ENCODE data around the gene DAP.

DAP gene

GRCh38 chr5:10735569-10736276 lies 25.3 kb downstream of the DAP start:
- peaks cover 24% of the 10 kb centered on the region for H4K20me1 ChIP-seq (ENCODE audit: insufficient read depth, low read length)
- H3K4me2 ChIP-seq (ENCODE audit: insufficient read depth, low read length) = no peak overlapping the region
- H3K4me1 ChIP-seq (ENCODE audit: insufficient read depth, low read length) = no peaks in the 10 kb centered on the region
- H2AFZ ChIP-seq (ENCODE audit: low read depth, low read length) = no peak overlapping the region
- H3K9me3 ChIP-seq (ENCODE audit: insufficient read depth, low read length, severe bottlenecking) = peaks cover under 1% of the 10 kb centered on the region
- peaks cover 57% of the 10 kb centered on the region for H3K79me2 ChIP-seq (ENCODE audit: insufficient read depth, low read length)
- H3K4me3 ChIP-seq (ENCODE audit: low read depth in 1 of 2, low read length in 2 of 2) = no peak overlapping the region
- no peak overlapping the region for H3K9ac ChIP-seq (ENCODE audit: low read depth, low read length)
- peaks cover 69% of the 10 kb centered on the region for H3K36me3 ChIP-seq (ENCODE audit: insufficient read depth, low read length)
- H3K27me3 ChIP-seq (ENCODE audit: insufficient read depth, low read length, poor library complexity) = no peaks in the 10 kb centered on the region
- no peak for TF ChIP-seq CTCF (IDR thresholded peaks at IDR 0.05; ENCODE audit: borderline replicate concordance, extremely low read depth, low read length, poor library complexity, severe bottlenecking)
- no peak for TF ChIP-seq EZH2 (IDR thresholded peaks at IDR 0.05; ENCODE audit: borderline replicate concordance, low read depth, low read length, severe bottlenecking)
- H3K27ac ChIP-seq (ENCODE audit: low read length) = no peak overlapping the region
- DNase-seq (no peak), ATAC-seq (ENCODE audit: insufficient read depth, low read depth) (no peak; the same call in 2 of the 3 replicates)

- peaks cover 50% of the 10 kb centered on the region for H3K79me2 ChIP-seq (ENCODE audit: insufficient read depth, low read length)
- no peaks in the 10 kb centered on the region for H3K4me1 ChIP-seq (ENCODE audit: insufficient read depth, low read length)
- DNase-seq = no peak
- TF ChIP-seq CTCF (IDR thresholded peaks at IDR 0.05; ENCODE audit: borderline replicate concordance, extremely low read depth, low read length, poor library complexity, severe bottlenecking) (no peak), EZH2 (IDR thresholded peaks at IDR 0.05; ENCODE audit: borderline replicate concordance, low read depth, low read length, severe bottlenecking) (no peak)
- H3K9me3 ChIP-seq (ENCODE audit: insufficient read depth, low read length, severe bottlenecking) = no peaks in the 10 kb centered on the region
- H4K20me1 ChIP-seq (ENCODE audit: insufficient read depth, low read length) = peaks cover 25% of the 10 kb centered on the region
- no peak overlapping the region for H3K4me3 ChIP-seq (ENCODE audit: low read depth in 1 of 2, low read length in 2 of 2)
- no peak overlapping the region for H3K9ac ChIP-seq (ENCODE audit: low read depth, low read length)
- peaks cover 63% of the 10 kb centered on the region for H3K36me3 ChIP-seq (ENCODE audit: insufficient read depth, low read length)
- H3K27me3 ChIP-seq (ENCODE audit: insufficient read depth, low read length, poor library complexity) = no peaks in the 10 kb centered on the region
- ATAC-seq (ENCODE audit: insufficient read depth, low read depth) = no peak
- no peak overlapping the region for H3K27ac ChIP-seq (ENCODE audit: low read length)
- no peak overlapping the region for H3K4me2 ChIP-seq (ENCODE audit: insufficient read depth, low read length)
- H2AFZ ChIP-seq (ENCODE audit: low read depth, low read length) = no peak overlapping the region
These were observed 26.1 kb downstream of the DAP start for GRCh38 chr5:10734832-10735523.

- ATAC-seq (ENCODE audit: insufficient read depth, low read depth) (no peak), DNase-seq (no peak)
- Histone ChIP-seq H3K36me3 (ENCODE audit: insufficient read depth, low read length) (peaks cover 62% of the 10 kb centered on the region), H2AFZ (ENCODE audit: low read depth, low read length) (no peak overlapping the region), H3K9ac (ENCODE audit: low read depth, low read length) (no peak overlapping the region), H3K27me3 (ENCODE audit: insufficient read depth, low read length, poor library complexity) (no peaks in the 10 kb centered on the region), H3K4me3 (ENCODE audit: low read depth in 1 of 2, low read length in 2 of 2) (no peak overlapping the region), H3K4me1 (ENCODE audit: insufficient read depth, low read length) (no peaks in the 10 kb centered on the region), H4K20me1 (ENCODE audit: insufficient read depth, low read length) (peaks cover 30% of the 10 kb centered on the region), H3K4me2 (ENCODE audit: insufficient read depth, low read length) (no peak overlapping the region), H3K79me2 (ENCODE audit: insufficient read depth, low read length) (peaks cover 42% of the 10 kb centered on the region), H3K27ac (ENCODE audit: low read length) (no peak overlapping the region), H3K9me3 (ENCODE audit: insufficient read depth, low read length, severe bottlenecking) (no peaks in the 10 kb centered on the region)
- TF ChIP-seq CTCF (IDR thresholded peaks at IDR 0.05; ENCODE audit: borderline replicate concordance, extremely low read depth, low read length, poor library complexity, severe bottlenecking) (no peak), EZH2 (IDR thresholded peaks at IDR 0.05; ENCODE audit: borderline replicate concordance, low read depth, low read length, severe bottlenecking) (no peak)
These were observed 26.9 kb downstream of the DAP start for GRCh38 chr5:10734037-10734709.
